Left ventricle myocardium inferior (tissue), 1 donor: Measurements from ENCODE around the gene ISG20. TPM values are rescaled to one million over a fixed set of nuclear protein-coding genes. Genes with fewer than 3 reads are reported as not detected.
A peak's percentile ranks its signal among the peaks of the same experiment; 100 is the strongest.

Experiments
- DNase-seq: peaks from one replicate; pipeline ENCODE4 v3.0.0-alpha.2; 2020
- H3K27ac ChIP-seq: fragments of 200-600 bp; replicated peaks from 2 replicates; pipeline ENCODE4 v1.8.0; 2021
- H3K27me3 ChIP-seq: fragments of 200-600 bp; 2 replicates; pipeline ENCODE4 v1.8.0; 2021; ENCODE audit warnings: low read depth
- H3K36me3 ChIP-seq: fragments of 200-600 bp; 2 replicates; pipeline ENCODE4 v1.8.0; 2021
- H3K4me1 ChIP-seq: fragments of 200-600 bp; 2 replicates; pipeline ENCODE4 v1.8.0; 2021
- H3K4me3 ChIP-seq: fragments of 200-600 bp; 2 replicates; pipeline ENCODE4 v1.8.0; 2021; ENCODE audit warnings: mild to moderate bottlenecking, moderate library complexity
- H3K9me3 ChIP-seq: fragments of 200-600 bp; replicated peaks from 2 replicates; pipeline ENCODE4 v1.8.0; 2021
- intact Hi-C: fragments of 100-400 bp; cut with micrococcal nuclease; formaldehyde crosslinking; loops from one replicate; pipeline ENCODE4 v1.11.0; 2022
- microRNA-seq: library from miRNA; unstranded; fragments of <30 nt; microRNA quantifications from one replicate; pipeline ENCODE4 v1.2.0, GENCODE V29; 2020
- total RNA-seq: library from RNA; stranded (reverse); fragmentation: NEBNext Ultra II Directional; extraction: Animal tissue kit (Norgen Biotek cat#: 25700); gene quantifications from one replicate; pipeline ENCODE4 v1.2.1, GENCODE V29; 2021
- TF ChIP-seq, protein P1 (sequence below): fragments of 200-600 bp; IDR thresholded peaks from 2 replicates; pipeline ENCODE4 v1.8.0; 2021; ENCODE audit warnings: antibody characterized with exemption, mild to moderate bottlenecking, borderline replicate concordance
- donor health status: DM: no; HTN: yes; CAD: no; lungs with severe emphysema.

ISG20 gene
- total RNA-seq, 1 donor from 2014 or later = 3.1 TPM

GRCh38 chr15:88701561-88702095 lies 62.8 kb downstream of the ISG20 start:
- TF ChIP-seq, protein P1, sequence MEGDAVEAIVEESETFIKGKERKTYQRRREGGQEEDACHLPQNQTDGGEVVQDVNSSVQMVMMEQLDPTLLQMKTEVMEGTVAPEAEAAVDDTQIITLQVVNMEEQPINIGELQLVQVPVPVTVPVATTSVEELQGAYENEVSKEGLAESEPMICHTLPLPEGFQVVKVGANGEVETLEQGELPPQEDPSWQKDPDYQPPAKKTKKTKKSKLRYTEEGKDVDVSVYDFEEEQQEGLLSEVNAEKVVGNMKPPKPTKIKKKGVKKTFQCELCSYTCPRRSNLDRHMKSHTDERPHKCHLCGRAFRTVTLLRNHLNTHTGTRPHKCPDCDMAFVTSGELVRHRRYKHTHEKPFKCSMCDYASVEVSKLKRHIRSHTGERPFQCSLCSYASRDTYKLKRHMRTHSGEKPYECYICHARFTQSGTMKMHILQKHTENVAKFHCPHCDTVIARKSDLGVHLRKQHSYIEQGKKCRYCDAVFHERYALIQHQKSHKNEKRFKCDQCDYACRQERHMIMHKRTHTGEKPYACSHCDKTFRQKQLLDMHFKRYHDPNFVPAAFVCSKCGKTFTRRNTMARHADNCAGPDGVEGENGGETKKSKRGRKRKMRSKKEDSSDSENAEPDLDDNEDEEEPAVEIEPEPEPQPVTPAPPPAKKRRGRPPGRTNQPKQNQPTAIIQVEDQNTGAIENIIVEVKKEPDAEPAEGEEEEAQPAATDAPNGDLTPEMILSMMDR = peak; percentile 31
- peaks cover 11% of the 10 kb centered on the region for H3K4me1 ChIP-seq
- intact Hi-C loops = no loop called here
- no peak for DNase-seq
- no peaks in the 10 kb centered on the region for H3K36me3 ChIP-seq
- peaks cover 42% of the 10 kb centered on the region for H3K27me3 ChIP-seq
- no peaks in the 10 kb centered on the region for H3K9me3 ChIP-seq
- no peak overlapping the region for H3K27ac ChIP-seq
- no peak overlapping the region for H3K4me3 ChIP-seq

- no peak overlapping the region for H3K27ac ChIP-seq
- intact Hi-C loops = no loop called here
- H3K36me3 ChIP-seq = no peaks in the 10 kb centered on the region
- H3K9me3 ChIP-seq = no peaks in the 10 kb centered on the region
- peaks cover 49% of the 10 kb centered on the region for H3K27me3 ChIP-seq
- peaks cover 11% of the 10 kb centered on the region for H3K4me1 ChIP-seq
- TF ChIP-seq, protein P1 = no peak
- no peak overlapping the region for H3K4me3 ChIP-seq
- DNase-seq = no peak
These were observed 64.2 kb downstream of the ISG20 start for GRCh38 chr15:88702983-88703382.

DNA sequence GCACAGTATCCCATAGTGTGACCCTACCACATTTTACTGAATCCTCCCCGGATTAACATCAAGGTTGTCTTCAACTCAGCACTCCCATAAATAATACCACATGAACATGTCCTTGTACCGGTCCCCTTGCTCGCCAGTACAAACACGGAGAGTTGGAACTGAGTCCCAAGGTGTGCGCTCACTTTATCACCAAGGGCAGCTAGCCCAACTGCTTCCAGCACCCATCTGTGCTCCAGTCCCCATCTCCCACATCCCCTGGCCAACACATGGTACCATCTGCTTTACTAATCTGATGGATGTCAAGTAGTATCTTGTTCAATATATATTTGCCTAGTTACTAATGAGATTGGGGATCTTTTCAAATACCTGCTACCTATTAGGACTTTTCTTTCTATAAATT lies 64.7 kb downstream of the ISG20 start:
- H3K4me1 ChIP-seq = peaks cover 11% of the 10 kb centered on the region
- H3K36me3 ChIP-seq = no peaks in the 10 kb centered on the region
- peaks cover 49% of the 10 kb centered on the region for H3K27me3 ChIP-seq
- no peaks in the 10 kb centered on the region for H3K9me3 ChIP-seq
- intact Hi-C loops = no loop called here
- H3K27ac ChIP-seq = no peak overlapping the region
- TF ChIP-seq, protein P1 = no peak
- DNase-seq = no peak
- H3K4me3 ChIP-seq = no peak overlapping the region

- TF ChIP-seq, protein P1 = no peak
- Histone ChIP-seq H3K27me3 (peaks cover 54% of the 10 kb centered on the region), H3K4me1 (peaks cover 11% of the 10 kb centered on the region), H3K36me3 (no peaks in the 10 kb centered on the region), H3K4me3 (peak overlapping the region; percentile 65), H3K27ac (no peak overlapping the region), H3K9me3 (no peaks in the 10 kb centered on the region)
- peak; percentile 33 for DNase-seq
- intact Hi-C loops = no loop called here
These were observed 66.3 kb downstream of the ISG20 start for GRCh38 chr15:88704791-88705768.

GRCh38 chr15:88705769-88706165 lies 67.0 kb downstream of the ISG20 start:
- intact Hi-C loops = no loop called here
- Histone ChIP-seq H3K9me3 (no peaks in the 10 kb centered on the region), H3K27me3 (peaks cover 61% of the 10 kb centered on the region), H3K4me1 (peaks cover 11% of the 10 kb centered on the region), H3K27ac (no peak overlapping the region), H3K4me3 (peak overlapping the region; percentile 65), H3K36me3 (no peaks in the 10 kb centered on the region)
- no peak for DNase-seq
- TF ChIP-seq, protein P1 = no peak

Small RNA genes within 50 kb of the gene (microRNA-seq; reads per million reads assigned to microRNA genes)
- 21.2 reads per million, percentile 39 among the genes with 10 or more reads in this experiment for gene MIR1179
- gene MIR3529 = not detected
- not detected for gene MIR7-2

Other genes starting within 250 kb of the ISG20 start
- gene MRPL46, start 171.6 kb upstream of the ISG20 start, total RNA-seq = 80.8 TPM
- gene MRPS11, start 171.3 kb upstream of the ISG20 start, total RNA-seq = 75.6 TPM
- 5.5 TPM for gene DET1, start 92.3 kb upstream of the ISG20 start, total RNA-seq
- 10.3 TPM for gene AEN, start 17.7 kb upstream of the ISG20 start, total RNA-seq
- not detected for gene ACAN, start 164.4 kb downstream of the ISG20 start, total RNA-seq